GM21367 (cell line): Measurements from ENCODE around the gene RABEP2.
"Not testable (repeated sequence)": the region's sequence is repeated elsewhere in the genome, so short reads cannot be mapped to it uniquely, and the experiment has no call there.

ENCODE experiments used
- ATAC-seq: cut with Tn5 transposase; IDR thresholded peaks from one replicate; pipeline ENCODE4 v1.9.1; 2021; ENCODE audit not compliant: unreplicated experiment

The RABEP2 gene

GRCh38 chr16:28933171-28933570 is 8.1 kb upstream of the RABEP2 start:
- no peak for ATAC-seq

GRCh38 chr16:28932339-28933141 is 7.5 kb upstream of the RABEP2 start:
- ATAC-seq: no peak

- no peak for ATAC-seq
Measured at GRCh38 chr16:28931801-28932225, 6.8 kb upstream of the RABEP2 start, which contains the start of gene CD19. Gene CD19 (plus strand): TSS chr16:28931971. CDS start chr16:28932001, 30 bp downstream.

GRCh38 chr16:28930652-28931051 is 5.6 kb upstream of the RABEP2 start:
- ATAC-seq: no peak

- ATAC-seq: no peak
Measured at GRCh38 chr16:28930203-28930602, 5.2 kb upstream of the RABEP2 start.

- ATAC-seq: no peak
Measured at GRCh38 chr16:28927815-28928214, 2.8 kb upstream of the RABEP2 start.

GRCh38 chr16:28926284-28926683 is 1.2 kb upstream of the RABEP2 start:
- ATAC-seq: not testable (repeated sequence)

GRCh38 chr16:28925386-28926228 is 569 bp upstream of the RABEP2 start:
- peak; percentile 16 for ATAC-seq

GRCh38 chr16:28924399-28924761 is 658 bp downstream of the RABEP2 start:
- no peak for ATAC-seq

- ATAC-seq: peak; percentile 55
Measured at GRCh38 chr16:28923652-28924398, 1.2 kb downstream of the RABEP2 start.

GRCh38 chr16:28923231-28923587 is 1.8 kb downstream of the RABEP2 start:
- ATAC-seq: no peak

GRCh38 chr16:28918698-28919097 is 6.3 kb downstream of the RABEP2 start:
- ATAC-seq: no peak

GRCh38 chr16:28917095-28917494 is 7.9 kb downstream of the RABEP2 start:
- no peak for ATAC-seq

GRCh38 chr16:28915181-28915580 is 9.9 kb downstream of the RABEP2 start:
- no peak for ATAC-seq

GRCh38 chr16:28913946-28914724 is 10.9 kb downstream of the RABEP2 start:
- ATAC-seq: no peak

- ATAC-seq: no peak
Measured at GRCh38 chr16:28912558-28912957, 12.5 kb downstream of the RABEP2 start.

GRCh38 chr16:28910086-28911031 is 14.7 kb downstream of the RABEP2 start:
- ATAC-seq: no peak

- no peak for ATAC-seq
Measured at GRCh38 chr16:28905800-28906372, 19.2 kb downstream of the RABEP2 start.

GRCh38 chr16:28905229-28905754 is 19.7 kb downstream of the RABEP2 start:
- no peak for ATAC-seq
